Spleen (tissue), 7 donors: ENCODE data around the gene NRXN2.
A peak's percentile ranks its signal among the peaks of the same experiment; 100 is the strongest.

Experiments
- CTCF ChIP-seq, 11 experiments: fragments of 200-600 bp in 7 of 11; fragments of 450-650 bp in 4 of 11; sonication (generic) in 4 of 11; IDR thresholded peaks in 8 of 11; conservative IDR thresholded peaks in 3 of 11; 1 replicate in 7 of 11; 2 replicates in 4 of 11; pipeline versions ENCODE4 v1.4.0 to v1.8.0; 2016 to 2021; ENCODE audit warnings: antibody characterized with exemption in 11 of 11, inconsistent platforms in 4 of 11, mild to moderate bottlenecking in 1 of 11
- POLR2A ChIP-seq, 3 donors: fragments of 450-650 bp; IDR thresholded peaks; one replicate each; pipeline ENCODE4 v1.5.1; 2017; ENCODE audit warnings: antibody characterized with exemption in 3 of 3, mild to moderate bottlenecking in 1 of 3
- POLR2AphosphoS5 ChIP-seq, 3 donors: sonication (generic); formaldehyde crosslinking; IDR thresholded peaks; one replicate each; pipeline ENCODE4 v1.5.1; 2017; ENCODE audit warnings: antibody characterized with exemption in 3 of 3
- donor health status: DM: no; HTN: no; CAD: no; lungs with moderate emphysema.
- donor health status: DM: no; HTN: no; CAD: no.
- donor health status: DM: no; HTN: no; CAD: no.

- peak in 1 of 11 experiments; percentile 12 for TF ChIP-seq CTCF (IDR thresholded peaks at IDR 0.05 in 8 of 11, conservative IDR thresholded peaks at IDR 0.05 in 3 of 11)
- TF ChIP-seq POLR2A (IDR thresholded peaks at IDR 0.05): no peak
- TF ChIP-seq POLR2AphosphoS5 (IDR thresholded peaks at IDR 0.05): no peak
Measured at GRCh38 chr11:64750361-64751054, 27.5 kb upstream of the NRXN2 start.
